K562 (cell line): Measurements from ENCODE around the gene SHISAL2A. TPM values are rescaled to one million over a fixed set of nuclear protein-coding genes. Genes with fewer than 3 reads are reported as not detected.

Experiments used
- ATAC-seq: fragments of 200-7000 bp; cut with Tn5 transposase; 3 replicates; pipeline ENCODE4 v1.9.1; 2020; ENCODE audit warnings: moderate library complexity
- BruUV-seq: library from RNA; stranded (reverse); fragments of 400-500 nt; replicated peaks from 2 replicates; lab custom pipeline; 2021; lab: Mats Ljungman, UMichigan
- CTCF ChIA-PET: fragments of 300-600 bp; formaldehyde crosslinking; extraction: SDS; loops from one replicate; lab custom pipeline; 2021; ENCODE audit warnings: low intra/inter-chr PET ratio; lab: Yijun Ruan, JAX
- POLR2A ChIA-PET: fragments of 300-600, 350-650 bp; sonication (Branson Sonifier 250); formaldehyde crosslinking; extraction: SDS; loops from one replicate; lab custom pipeline; 2021; ENCODE audit warnings: antibody characterized with exemption, inconsistent platforms; lab: Yijun Ruan, JAX
- DNase-seq, 4 experiments: peaks; one replicate each; pipeline versions ENCODE4 v3.0.0 to v3.0.0-alpha.2; 2011 to 2018; ENCODE audit warnings: low spot score in 3 of 4, mixed read lengths in 3 of 4; ENCODE audit errors: extremely low read depth in 1 of 4
- FAIRE-seq: peaks from 2 replicates; lab custom pipeline; 2011; peaks lifted over from hg19 to GRCh38; lab: Jason Lieb, UNC
- H2AFZ ChIP-seq: 2 replicates; pipeline ENCODE4 v1.6.0; 2011; ENCODE audit warnings: low read depth, low read length, control low read depth, inconsistent platforms
- H3K27ac ChIP-seq: fragments of 200-600 bp; 3 replicates; pipeline ENCODE4 v1.8.0; 2011; ENCODE audit warnings: low read depth, mild to moderate bottlenecking, control low read depth, inconsistent platforms, low read length, moderate library complexity, mixed read lengths; ENCODE audit errors: extremely low read depth
- H3K27me3 ChIP-seq, 2 experiments: fragments of 300-600 bp in 1 of 2; 2 replicates in 1 of 2; 3 replicates in 1 of 2; pipeline versions ENCODE4 v1.6.0 to v1.8.0; 2011; ENCODE audit warnings: inconsistent platforms in 2 of 2, low read length in 2 of 2, mild to moderate bottlenecking in 1 of 2, mixed read lengths in 1 of 2, moderate library complexity in 1 of 2; ENCODE audit not compliant: control insufficient read depth in 2 of 2, insufficient read depth in 2 of 2
- H3K36me3 ChIP-seq: fragments of 300-600 bp; 3 replicates; pipeline ENCODE4 v1.8.0; 2011; ENCODE audit warnings: mild to moderate bottlenecking, low read length, inconsistent platforms; ENCODE audit not compliant: control insufficient read depth, insufficient read depth
- H3K4me1 ChIP-seq, 2 experiments: fragments of 200-600 bp in 1 of 2; replicated peaks in 1 of 2; 2 replicates in 1 of 2; 3 replicates in 1 of 2; pipeline versions ENCODE4 v1.5.1 to v1.8.0; 2011; ENCODE audit warnings: inconsistent platforms in 2 of 2, low read length in 2 of 2, mild to moderate bottlenecking in 1 of 2, mixed read lengths in 1 of 2, moderate library complexity in 1 of 2; ENCODE audit not compliant: control insufficient read depth in 2 of 2, insufficient read depth in 2 of 2
- H3K4me2 ChIP-seq: 2 replicates; pipeline ENCODE4 v1.6.1; 2011; ENCODE audit warnings: low read length, control low read depth, inconsistent platforms, mixed read lengths; ENCODE audit not compliant: insufficient read depth
- H3K4me3 ChIP-seq: fragments of 200-600 bp; sonication (generic), shearing (Covaris generic); 2 replicates; pipeline ENCODE4 v1.5.1; 2016; ENCODE audit warnings: control low read depth, inconsistent platforms
- H3K79me2 ChIP-seq: fragments of 200-600 bp; 3 replicates; pipeline ENCODE4 v1.8.0; 2011; ENCODE audit warnings: low read length, inconsistent platforms; ENCODE audit not compliant: control insufficient read depth, insufficient read depth
- H3K9ac ChIP-seq, 2 experiments: 2 replicates each; pipeline versions ENCODE4 v1.6.0 to v1.6.1; 2011; ENCODE audit warnings: low read depth in 2 of 2, low read length in 2 of 2, control low read depth in 1 of 2, inconsistent platforms in 1 of 2, mild to moderate bottlenecking in 1 of 2, mixed read lengths in 1 of 2; ENCODE audit not compliant: insufficient read depth in 1 of 2
- H3K9me1 ChIP-seq: one replicate; pipeline ENCODE4 v1.6.0; 2011; ENCODE audit warnings: inconsistent platforms, mild to moderate bottlenecking, low read length, moderate library complexity; ENCODE audit not compliant: control insufficient read depth, insufficient read depth
- H3K9me3 ChIP-seq: replicated peaks from 2 replicates; pipeline ENCODE4 v1.5.1; 2011; ENCODE audit warnings: low read depth, low read length, inconsistent platforms; ENCODE audit not compliant: control insufficient read depth, insufficient read depth
- H4K20me1 ChIP-seq: replicated peaks from 2 replicates; pipeline ENCODE4 v1.6.1; 2011; ENCODE audit warnings: low read length, inconsistent platforms, mixed read lengths; ENCODE audit not compliant: control insufficient read depth, insufficient read depth
- HEY1 ChIP-seq: fragments of 250-450 bp; sonication (Bioruptor Pico); IDR thresholded peaks from 2 replicates; pipeline ENCODE4 v1.5.0; 2020; ENCODE audit warnings: mild to moderate bottlenecking, moderate library complexity, borderline replicate concordance
- POLR2A ChIP-seq: fragments of 450-650 bp; conservative IDR thresholded peaks from 2 replicates; pipeline ENCODE4 v1.6.1; 2016
- POLR2G ChIP-seq: fragments of 200-400 bp; formaldehyde crosslinking; IDR thresholded peaks from 2 replicates; pipeline ENCODE4 v1.6.1; 2017; ENCODE audit warnings: low read depth, mild to moderate bottlenecking, antibody characterized with exemption, low read length, moderate library complexity
- RNF219 ChIP-seq: fragments of 250-450 bp; sonication (Bioruptor Pico); IDR thresholded peaks from 2 replicates; pipeline ENCODE4 v1.5.0; 2022; ENCODE audit warnings: mild to moderate bottlenecking
- ZNF133 ChIP-seq: fragments of 250-450 bp; sonication (Bioruptor Pico); IDR thresholded peaks from 2 replicates; pipeline ENCODE4 v1.4.0; 2020; ENCODE audit warnings: mild to moderate bottlenecking
- ZNF311 ChIP-seq: fragments of 250-450 bp; sonication (Bioruptor Pico); IDR thresholded peaks from 2 replicates; pipeline ENCODE4 v1.4.0; 2020; ENCODE audit warnings: mild to moderate bottlenecking, moderate library complexity
- WGBS: fragments of 100-300 bp; shearing (Covaris generic); methylation state at CpG from one replicate; pipeline ENCODE4 v1.1.6; 2016; ENCODE audit warnings: low coverage, mixed read lengths; ENCODE audit not compliant: insufficient coverage; ENCODE audit errors: missing lambda C conversion rate; 5-methylcytosine and 5-hydroxymethylcytosine counted together
- in situ Hi-C: fragments of 300-500 bp; cut with MboI; formaldehyde crosslinking; loops from 4 replicates; pipeline ENCODE4 v1.15.0; 2018; ENCODE audit warnings: inconsistent platforms, mixed read lengths
- intact Hi-C: fragments of 100-400 bp; cut with micrococcal nuclease; formaldehyde crosslinking; loops from 2 replicates; pipeline ENCODE4 v1.14.2; 2022
- polyA plus RNA-seq, 8 experiments: library from polyadenylated mRNA; depleted of rRNA in 4 of 8; stranded (reverse) in 5 of 8; unstranded in 3 of 8; fragments of >200 nt; fragmentation: Nextera tagmentation in 2 of 8; fragmentation: Illumina TruSeq in 1 of 8; extraction: Ambion mirVana in 2 of 8; extraction: Trizol in 1 of 8; gene quantifications; 2 replicates each; pipeline versions ENCODE4 v1.2.1 to v1.2.3, GENCODE V29; 2011 to 2014; ENCODE audit warnings: inconsistent platforms in 1 of 8, missing spikeins in 1 of 8
- total RNA-seq, 7 experiments: library from RNA; depleted of rRNA in 6 of 7; stranded (reverse); fragments of >200 nt in 6 of 7; fragmentation: Illumina TruSeq in 2 of 7; extraction: Trizol in 2 of 7; gene quantifications; 2 replicates each; pipeline versions ENCODE4 v1.2.1 to v1.2.3, GENCODE V29; 2011 to 2021; ENCODE audit warnings: low replicate concordance in 1 of 7

The SHISAL2A gene
- total and polyA plus RNA-seq, 9 of the 15 experiments (the other 6 are each of a cell fraction or from before 2014, with no cell fraction given) = 0.11 TPM; not detected in 8

- DNase-seq (no peak), ATAC-seq (no peak), FAIRE-seq (no peak)
- no TSS peak for BruUV-seq
- Histone ChIP-seq H3K4me3 (no peak overlapping the region), H3K36me3 (no peaks in the 10 kb centered on the region), H3K27me3 (no peaks in the 10 kb centered on the region), H3K4me2 (no peak overlapping the region), H3K79me2 (no peaks in the 10 kb centered on the region), H3K27ac (no peak overlapping the region), H3K4me1 (no peaks in the 10 kb centered on the region), H4K20me1 (no peaks in the 10 kb centered on the region), H3K9me1 (no peaks in the 10 kb centered on the region), H3K9ac (no peak overlapping the region), H2AFZ (0 out of 2 replicates have a peak overlapping the region, but pooled peaks have one; percentile 63), H3K9me3 (no peaks in the 10 kb centered on the region)
- 67% methylated on average over 18 of the region's 21 CpGs for WGBS
- intact Hi-C loops (no loop called here), in situ Hi-C loops (no loop called here)
- no peak for TF ChIP-seq POLR2A
- no peak for TF ChIP-seq ZNF311
- TF ChIP-seq ZNF133 = no peak
- no peak for TF ChIP-seq RNF219 (CRISPR knock-in tag)
- TF ChIP-seq HEY1 (CRISPR knock-in tag) = no peak
- no peak for TF ChIP-seq POLR2G
- POLR2A ChIA-PET = interaction anchor here (0.6 to 1.8 kb wide), 3 partner anchors 9 to 83 kb away, joined by 3 to 8 read pairs (median 5); no protein-coding TSS in a partner anchor
- CTCF ChIA-PET = no interaction called here
Measured at GRCh38 chr1:52602856-52603600, 29.9 kb upstream of the SHISAL2A start.
